ENCODE data around the gene PTPRN2. TPM values are rescaled to one million over a fixed set of nuclear protein-coding genes. Genes with fewer than 3 reads are reported as not detected.

The PTPRN2 gene
- total and polyA plus RNA-seq, 9 of the 15 experiments (the other 6 are each of a cell fraction or from before 2014, with no cell fraction given): not detected

DNA sequence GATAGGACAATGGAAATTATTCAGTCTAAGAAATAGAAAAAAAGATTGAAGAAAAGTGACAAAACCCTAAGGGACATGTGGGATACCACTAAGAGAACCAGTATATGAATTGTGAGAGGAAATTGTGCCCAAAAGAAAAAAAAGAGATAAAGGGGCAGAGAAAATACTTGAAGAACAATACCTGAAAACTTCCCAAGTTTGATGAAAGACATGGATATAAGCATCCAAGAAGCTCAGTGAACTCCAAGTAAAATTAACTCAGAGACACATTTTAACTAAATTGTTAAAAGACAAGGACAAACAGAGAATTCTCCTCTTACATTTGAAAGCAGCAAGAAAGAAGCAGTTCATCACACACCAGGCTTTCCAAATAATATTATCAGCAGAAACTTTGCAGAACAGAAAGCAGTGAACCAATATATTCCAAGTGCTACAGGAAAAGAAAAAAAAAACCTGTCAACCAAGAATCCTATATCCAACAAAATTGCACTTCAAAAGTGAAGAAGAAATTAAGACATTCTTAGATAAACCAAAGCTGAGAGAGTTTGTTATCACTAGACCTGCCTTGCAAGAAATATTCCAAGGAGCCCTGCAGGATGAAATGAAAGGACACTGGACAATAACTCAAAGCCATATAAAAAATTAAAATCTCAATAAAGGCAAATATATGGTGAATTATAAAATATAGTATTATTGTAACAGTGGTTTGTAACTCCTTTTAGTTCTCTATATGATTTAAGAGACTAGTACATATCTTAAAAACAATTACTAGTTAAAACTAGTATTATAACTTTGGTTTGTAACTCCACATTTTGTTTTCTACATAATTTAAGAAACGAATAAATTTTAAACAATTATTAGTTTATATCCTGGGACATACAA is 470.0 kb downstream of the PTPRN2 start:
- no peak overlapping the region for H3K27ac ChIP-seq (ENCODE audit: extremely low read depth, low read depth, low read length)
- WGBS (ENCODE audit: insufficient coverage, low coverage, missing lambda C conversion rate): 0% methylated on average over 1 of the region's 1 CpG
- H3K9me1 ChIP-seq (ENCODE audit: control insufficient read depth, insufficient read depth, low read length): no peaks in the 10 kb centered on the region
- POLR2A ChIA-PET: no interaction called here
- no TSS peak for BruUV-seq (replicated peaks)
- no peaks in the 10 kb centered on the region for H3K79me2 ChIP-seq (ENCODE audit: control insufficient read depth, insufficient read depth, low read length)
- no peaks in the 10 kb centered on the region for H3K4me1 ChIP-seq (replicated peaks in 1 of 2; ENCODE audit: control insufficient read depth in 2 of 2, insufficient read depth in 2 of 2, low read length in 2 of 2)
- FAIRE-seq (peak; percentile 26), DNase-seq (ENCODE audit: extremely low read depth in 1 of 4, low spot score in 3 of 4) (no peak), ATAC-seq (no peak)
- H3K4me2 ChIP-seq (ENCODE audit: insufficient read depth, low read length): no peak overlapping the region
- no peak overlapping the region for H3K4me3 ChIP-seq
- CTCF ChIA-PET (ENCODE audit: low intra/inter-chr PET ratio): no interaction called here
- no peak overlapping the region for H3K9ac ChIP-seq (ENCODE audit: insufficient read depth in 1 of 2, low read depth in 2 of 2, low read length in 2 of 2)
- H3K9me3 ChIP-seq (replicated peaks; ENCODE audit: control insufficient read depth, insufficient read depth, low read depth, low read length): no peaks in the 10 kb centered on the region
- H2AFZ ChIP-seq (ENCODE audit: low read depth, low read length): no peak overlapping the region
- in situ Hi-C loops (cut with MboI) (no loop called here), intact Hi-C loops (cut with micrococcal nuclease) (no loop called here)
- no peaks in the 10 kb centered on the region for H3K36me3 ChIP-seq (ENCODE audit: control insufficient read depth, insufficient read depth, low read length)
- H3K27me3 ChIP-seq (ENCODE audit: control insufficient read depth in 2 of 2, insufficient read depth in 2 of 2, low read length in 2 of 2): peaks cover 0 to 13% of the 10 kb centered on the region in 2 experiments; a peak in 2 of 5 replicates
- no peaks in the 10 kb centered on the region for H4K20me1 ChIP-seq (replicated peaks; ENCODE audit: control insufficient read depth, insufficient read depth, low read length)
- TF ChIP-seq ZNF3 (CRISPR knock-in tag; IDR thresholded peaks at IDR 0.05): no peak
- TF ChIP-seq ETV1 (tag; conservative IDR thresholded peaks at IDR 0.05; ENCODE audit: low read depth): no peak
- no peak for TF ChIP-seq SMAD1 (IDR thresholded peaks at IDR 0.05; ENCODE audit: low read depth, low read length, partially characterized antibody)
- TF ChIP-seq CREB1 (IDR thresholded peaks at IDR 0.05): no peak
- TF ChIP-seq CREB1 (CRISPR knock-in tag; IDR thresholded peaks at IDR 0.05): no peak
- TF ChIP-seq NFE2 (IDR thresholded peaks at IDR 0.05; ENCODE audit: low read depth): no peak
- TF ChIP-seq KAT8 (IDR thresholded peaks at IDR 0.05; ENCODE audit: low read depth): no peak
- TF ChIP-seq ESRRB (CRISPR knock-in tag; IDR thresholded peaks at IDR 0.05; ENCODE audit: borderline replicate concordance): no peak
